Measurements from ENCODE around the gene ROS1. TPM values are rescaled to one million over a fixed set of nuclear protein-coding genes. Genes with fewer than 3 reads are reported as not detected.

ROS1 gene
- total and polyA plus RNA-seq, 2 donors (not counting 1 experiment from before 2014, with no cell fraction given): not detected

GRCh38 chr6:117448732-117449485 is 23.2 kb upstream of the ROS1 start:
- Histone ChIP-seq H4K20me1 (ENCODE audit: control insufficient read depth, insufficient read depth, low read length, poor library complexity, severe bottlenecking) (no peaks in the 10 kb centered on the region), H3K27me3 (replicated peaks in 1 of 4; ENCODE audit: control extremely low read depth in 1 of 4, control insufficient read depth in 3 of 4, insufficient read depth in 4 of 4, low read length in 3 of 4) (peaks cover 0 to 17% (median 5%) of the 10 kb centered on the region in 4 experiments), H3K79me2 (ENCODE audit: control insufficient read depth, insufficient read depth, low read length) (no peaks in the 10 kb centered on the region), H3K4me3 (ENCODE audit: control extremely low read depth in 1 of 5, extremely low read depth in 1 of 5, insufficient read depth in 1 of 5, low read depth in 2 of 5, low read length in 4 of 5) (no peak overlapping the region), H3K4me1 (ENCODE audit: control insufficient read depth in 2 of 2, insufficient read depth in 2 of 2, low read length in 2 of 2) (no peaks in the 10 kb centered on the region), H3K27ac (ENCODE audit: low read length in 2 of 2) (no peak overlapping the region), H3K36me3 (replicated peaks in 1 of 2; ENCODE audit: control extremely low read depth in 1 of 2, control insufficient read depth in 1 of 2, extremely low read depth in 1 of 2, insufficient read depth in 2 of 2, low read length in 1 of 2) (no peaks in the 10 kb centered on the region), H3K9ac (ENCODE audit: low read length) (no peak overlapping the region), H3K4me2 (replicated peaks; ENCODE audit: low read depth, low read length, poor library complexity, severe bottlenecking) (no peak overlapping the region), H2AFZ (ENCODE audit: insufficient read depth, low read depth, low read length, poor library complexity, severe bottlenecking) (no peak overlapping the region), H3K9me3 (ENCODE audit: control extremely low read depth in 1 of 3, control insufficient read depth in 2 of 3, insufficient read depth in 1 of 3, low read length in 2 of 3) (no peaks in the 10 kb centered on the region)
- Mint-ChIP-seq H3K27me3 (peaks cover 28% of the 10 kb centered on the region), H3K4me3 (no peak overlapping the region), H3K4me1 (no peaks in the 10 kb centered on the region), H3K27ac (no peak overlapping the region), H3K9me3 (ENCODE audit: insufficient read depth) (no peaks in the 10 kb centered on the region)
- CTCF ChIA-PET: interaction anchor here (0.8 to 4.7 kb wide), 11 partner anchors 75 to 380 kb away, joined by 3 to 64 read pairs (median 3); partner anchors contain the start of gene GOPC
- POLR2A ChIA-PET: no interaction called here
- no peak for ATAC-seq (ENCODE audit: low read depth)
- WGBS (ENCODE audit: insufficient coverage): no CpG with 5 or more reads among the region's 6 CpGs
- DNase-seq: no peak
- intact Hi-C loops (cut with micrococcal nuclease): loop anchor here (2.0 kb wide), 1 partner anchor 1662 kb away; no protein-coding TSS in a partner anchor
- TF ChIP-seq CTCF (IDR thresholded peaks at IDR 0.05) (no peak), EZH2 (IDR thresholded peaks at IDR 0.05; ENCODE audit: borderline replicate concordance, insufficient read depth, low read depth, low read length, poor library complexity, severe bottlenecking) (no peak)

- ChIA-PET POLR2A (no interaction called here), CTCF (interaction anchor here (1.1 to 1.8 kb wide), 2 partner anchors 10 to 157 kb away, joined by 4 to 5 read pairs; no protein-coding TSS in a partner anchor)
- H3K36me3 ChIP-seq (replicated peaks in 1 of 2; ENCODE audit: control extremely low read depth in 1 of 2, control insufficient read depth in 1 of 2, extremely low read depth in 1 of 2, insufficient read depth in 2 of 2, low read length in 1 of 2): no peaks in the 10 kb centered on the region
- H3K79me2 ChIP-seq (ENCODE audit: control insufficient read depth, insufficient read depth, low read length): no peaks in the 10 kb centered on the region
- no peak overlapping the region for H3K4me3 Mint-ChIP-seq
- DNase-seq: no peak
- H3K4me3 ChIP-seq (ENCODE audit: control extremely low read depth in 1 of 5, extremely low read depth in 1 of 5, insufficient read depth in 1 of 5, low read depth in 2 of 5, low read length in 4 of 5): no peak overlapping the region
- no peak overlapping the region for H3K27ac Mint-ChIP-seq
- H3K9ac ChIP-seq (ENCODE audit: low read length): no peak overlapping the region
- no peak overlapping the region for H3K27ac ChIP-seq (ENCODE audit: low read length in 2 of 2)
- H3K27me3 Mint-ChIP-seq: peaks cover 26% of the 10 kb centered on the region
- no peaks in the 10 kb centered on the region for H3K4me1 ChIP-seq (ENCODE audit: control insufficient read depth in 2 of 2, insufficient read depth in 2 of 2, low read length in 2 of 2)
- ATAC-seq (ENCODE audit: low read depth): no peak
- TF ChIP-seq EZH2 (IDR thresholded peaks at IDR 0.05; ENCODE audit: borderline replicate concordance, insufficient read depth, low read depth, low read length, poor library complexity, severe bottlenecking): no peak
- no peak for TF ChIP-seq CTCF (IDR thresholded peaks at IDR 0.05)
- H2AFZ ChIP-seq (ENCODE audit: insufficient read depth, low read depth, low read length, poor library complexity, severe bottlenecking): no peak overlapping the region
- intact Hi-C loops (cut with micrococcal nuclease): loop anchor here (2.0 kb wide), 1 partner anchor 1663 kb away; no protein-coding TSS in a partner anchor
- no peaks in the 10 kb centered on the region for H3K9me3 ChIP-seq (ENCODE audit: control extremely low read depth in 1 of 3, control insufficient read depth in 2 of 3, insufficient read depth in 1 of 3, low read length in 2 of 3)
- no peaks in the 10 kb centered on the region for H3K9me3 Mint-ChIP-seq (ENCODE audit: insufficient read depth)
- H3K27me3 ChIP-seq (replicated peaks in 1 of 4; ENCODE audit: control extremely low read depth in 1 of 4, control insufficient read depth in 3 of 4, insufficient read depth in 4 of 4, low read length in 3 of 4): peaks cover 0 to 17% (median 5%) of the 10 kb centered on the region in 4 experiments
- no peak overlapping the region for H3K4me2 ChIP-seq (replicated peaks; ENCODE audit: low read depth, low read length, poor library complexity, severe bottlenecking)
- H3K4me1 Mint-ChIP-seq: no peaks in the 10 kb centered on the region
- H4K20me1 ChIP-seq (ENCODE audit: control insufficient read depth, insufficient read depth, low read length, poor library complexity, severe bottlenecking): no peaks in the 10 kb centered on the region
- 77% methylated on average over 4 of the region's 5 CpGs for WGBS (ENCODE audit: insufficient coverage)
Observed at GRCh38 chr6:117448011-117448410, 22.3 kb upstream of the ROS1 start.

All from B cell (primary cell).